ENCODE data around the gene CADPS. TPM values are rescaled to one million over a fixed set of nuclear protein-coding genes. Genes with fewer than 3 reads are reported as not detected.

Gene CADPS
- total RNA-seq, 2 experiments from 2014 or later: 61.3 to 68.6 TPM

DNA sequence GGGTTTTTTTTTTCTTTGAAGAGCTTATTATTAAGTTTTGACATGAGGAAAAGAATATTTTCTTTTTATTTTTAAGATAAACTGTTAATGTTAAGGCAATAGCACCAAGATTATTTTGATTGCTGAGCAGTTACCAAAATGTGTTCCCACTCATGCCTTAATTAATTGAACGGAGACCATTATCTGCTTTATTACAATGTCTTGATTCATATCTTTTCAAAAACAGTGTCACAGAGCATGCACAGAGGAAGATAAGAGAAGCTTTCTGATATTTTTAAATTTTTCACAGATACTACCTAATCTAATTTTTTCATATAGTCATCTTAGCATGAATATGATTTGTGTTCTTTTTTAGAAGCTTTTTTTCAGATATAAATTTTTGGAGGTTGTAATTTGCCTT lies 395.2 kb downstream of the CADPS start:
- CTCF ChIA-PET (ENCODE audit: unreplicated experiment): no interaction called here
- TF ChIP-seq EZH2phosphoT487 (IDR thresholded peaks at IDR 0.05; ENCODE audit: borderline replicate concordance, low read depth, low read length): no peak
- TF ChIP-seq, protein P1, sequence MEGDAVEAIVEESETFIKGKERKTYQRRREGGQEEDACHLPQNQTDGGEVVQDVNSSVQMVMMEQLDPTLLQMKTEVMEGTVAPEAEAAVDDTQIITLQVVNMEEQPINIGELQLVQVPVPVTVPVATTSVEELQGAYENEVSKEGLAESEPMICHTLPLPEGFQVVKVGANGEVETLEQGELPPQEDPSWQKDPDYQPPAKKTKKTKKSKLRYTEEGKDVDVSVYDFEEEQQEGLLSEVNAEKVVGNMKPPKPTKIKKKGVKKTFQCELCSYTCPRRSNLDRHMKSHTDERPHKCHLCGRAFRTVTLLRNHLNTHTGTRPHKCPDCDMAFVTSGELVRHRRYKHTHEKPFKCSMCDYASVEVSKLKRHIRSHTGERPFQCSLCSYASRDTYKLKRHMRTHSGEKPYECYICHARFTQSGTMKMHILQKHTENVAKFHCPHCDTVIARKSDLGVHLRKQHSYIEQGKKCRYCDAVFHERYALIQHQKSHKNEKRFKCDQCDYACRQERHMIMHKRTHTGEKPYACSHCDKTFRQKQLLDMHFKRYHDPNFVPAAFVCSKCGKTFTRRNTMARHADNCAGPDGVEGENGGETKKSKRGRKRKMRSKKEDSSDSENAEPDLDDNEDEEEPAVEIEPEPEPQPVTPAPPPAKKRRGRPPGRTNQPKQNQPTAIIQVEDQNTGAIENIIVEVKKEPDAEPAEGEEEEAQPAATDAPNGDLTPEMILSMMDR (conservative IDR thresholded peaks at IDR 0.05; ENCODE audit: low read length): no peak
- Histone ChIP-seq H3K27ac (ENCODE audit: low read depth, low read length, poor library complexity, severe bottlenecking) (no peak overlapping the region), H3K79me2 (ENCODE audit: insufficient read depth, low read depth, low read length) (no peaks in the 10 kb centered on the region), H3K4me3 (ENCODE audit: low read depth, low read length, poor library complexity, severe bottlenecking) (no peak overlapping the region), H3K9me2 (ENCODE audit: insufficient read depth, low read length) (no peaks in the 10 kb centered on the region), H3K36me3 (ENCODE audit: insufficient read depth, low read length) (no peaks in the 10 kb centered on the region), H3K4me2 (ENCODE audit: low read length) (no peak overlapping the region), H2AFZ (ENCODE audit: low read length) (no peak overlapping the region), H3K9me3 (ENCODE audit: low read length) (no peaks in the 10 kb centered on the region), H3K4me1 (ENCODE audit: insufficient read depth, low read length, poor library complexity, severe bottlenecking) (peaks cover 12% of the 10 kb centered on the region), H4K20me1 (ENCODE audit: insufficient read depth, low read length) (no peaks in the 10 kb centered on the region)
- no TSS peak for BruUV-seq (replicated peaks)
- POLR2A ChIA-PET: interaction anchor here (0.6 to 2.6 kb wide), 5 partner anchors 16 to 144 kb away, joined by 3 to 11 read pairs (median 3); no protein-coding TSS in a partner anchor
- no peak for DNase-seq (ENCODE audit: low spot score)
- intact Hi-C loops (cut with micrococcal nuclease; ENCODE audit: unreplicated experiment): no loop called here

- TF ChIP-seq, protein P1 (conservative IDR thresholded peaks at IDR 0.05; ENCODE audit: low read length): no peak
- no peak for TF ChIP-seq EZH2phosphoT487 (IDR thresholded peaks at IDR 0.05; ENCODE audit: borderline replicate concordance, low read depth, low read length)
- Histone ChIP-seq H3K36me3 (ENCODE audit: insufficient read depth, low read length) (no peaks in the 10 kb centered on the region), H3K4me2 (ENCODE audit: low read length) (no peak overlapping the region), H3K27ac (ENCODE audit: low read depth, low read length, poor library complexity, severe bottlenecking) (no peak overlapping the region), H3K9me3 (ENCODE audit: low read length) (no peaks in the 10 kb centered on the region), H3K4me1 (ENCODE audit: insufficient read depth, low read length, poor library complexity, severe bottlenecking) (peaks cover 12% of the 10 kb centered on the region), H2AFZ (ENCODE audit: low read length) (no peak overlapping the region), H3K4me3 (ENCODE audit: low read depth, low read length, poor library complexity, severe bottlenecking) (no peak overlapping the region), H4K20me1 (ENCODE audit: insufficient read depth, low read length) (no peaks in the 10 kb centered on the region), H3K9me2 (ENCODE audit: insufficient read depth, low read length) (no peaks in the 10 kb centered on the region), H3K79me2 (ENCODE audit: insufficient read depth, low read depth, low read length) (no peaks in the 10 kb centered on the region)
- BruUV-seq (replicated peaks): no TSS peak
- intact Hi-C loops (cut with micrococcal nuclease; ENCODE audit: unreplicated experiment): no loop called here
- POLR2A ChIA-PET: interaction anchor here (0.8 to 2.6 kb wide), 5 partner anchors 8 to 1396 kb away, joined by 3 to 11 read pairs (median 5); no protein-coding TSS in a partner anchor
- no peak for DNase-seq (ENCODE audit: low spot score)
- CTCF ChIA-PET (ENCODE audit: unreplicated experiment): no interaction called here
Observed at GRCh38 chr3:62479326-62479725, 395.9 kb downstream of the CADPS start.

- Histone ChIP-seq H3K4me1 (ENCODE audit: insufficient read depth, low read length, poor library complexity, severe bottlenecking) (no peaks in the 10 kb centered on the region), H3K27ac (ENCODE audit: low read depth, low read length, poor library complexity, severe bottlenecking) (no peak overlapping the region), H3K4me2 (ENCODE audit: low read length) (no peak overlapping the region), H3K79me2 (ENCODE audit: insufficient read depth, low read depth, low read length) (no peaks in the 10 kb centered on the region), H3K9me3 (ENCODE audit: low read length) (no peaks in the 10 kb centered on the region), H3K36me3 (ENCODE audit: insufficient read depth, low read length) (no peaks in the 10 kb centered on the region), H3K4me3 (ENCODE audit: low read depth, low read length, poor library complexity, severe bottlenecking) (no peak overlapping the region), H3K9me2 (ENCODE audit: insufficient read depth, low read length) (no peaks in the 10 kb centered on the region), H2AFZ (ENCODE audit: low read length) (no peak overlapping the region), H4K20me1 (ENCODE audit: insufficient read depth, low read length) (no peaks in the 10 kb centered on the region)
- POLR2A ChIA-PET: interaction anchor here (0.6 kb wide), 1 partner anchor 43 kb away, joined by 5 read pairs; no protein-coding TSS in a partner anchor
- BruUV-seq (replicated peaks): no TSS peak
- TF ChIP-seq EZH2phosphoT487 (IDR thresholded peaks at IDR 0.05; ENCODE audit: borderline replicate concordance, low read depth, low read length): no peak
- TF ChIP-seq, protein P1 (conservative IDR thresholded peaks at IDR 0.05; ENCODE audit: low read length): no peak
- CTCF ChIA-PET (ENCODE audit: unreplicated experiment): no interaction called here
- intact Hi-C loops (cut with micrococcal nuclease; ENCODE audit: unreplicated experiment): no loop called here
- no peak for DNase-seq (ENCODE audit: low spot score)
Observed at GRCh38 chr3:62475306-62475705, 399.9 kb downstream of the CADPS start.

All from OCI-LY7 (cell line).